ENCODE measurements around the gene AMY2B.
"Not testable (repeated sequence)": the region's sequence is repeated elsewhere in the genome, so short reads cannot be mapped to it uniquely, and the experiment has no call there.

DNA sequence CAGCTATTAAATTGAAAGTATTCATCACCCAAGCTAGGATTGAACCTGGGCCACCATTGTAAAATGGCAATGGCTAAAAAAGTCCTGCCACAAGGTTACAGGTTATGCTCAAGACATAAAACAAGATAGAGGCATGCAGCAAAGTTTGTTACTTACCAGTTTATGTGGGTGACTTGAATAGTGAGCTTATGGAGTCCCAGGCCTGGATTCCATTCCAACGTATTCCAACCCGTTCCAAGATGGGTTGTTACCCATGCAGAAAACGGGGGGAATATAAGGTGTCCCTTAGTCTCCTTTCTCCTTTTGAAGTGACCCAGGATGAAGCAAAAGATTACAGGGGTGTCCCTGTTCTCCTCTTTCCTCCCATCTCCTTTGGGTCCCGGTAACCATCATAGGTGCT is 56.0 kb downstream of the AMY2B start:
- TF ChIP-seq SIRT6 (IDR thresholded peaks at IDR 0.05; ENCODE audit: low read depth, low read length); ZNF217 (CRISPR knock-in tag; IDR thresholded peaks at IDR 0.05); KLF13 (tag; IDR thresholded peaks at IDR 0.05; ENCODE audit: borderline replicate concordance, low read depth); BHLHE40 (IDR thresholded peaks at IDR 0.05; ENCODE audit: low read length); ZFPM2 (CRISPR knock-in tag; IDR thresholded peaks at IDR 0.05); ATF4 (CRISPR knock-in tag; IDR thresholded peaks at IDR 0.05); GMEB1 (CRISPR knock-in tag; IDR thresholded peaks at IDR 0.05); POLR2G (IDR thresholded peaks at IDR 0.05; ENCODE audit: low read depth, low read length); TAF15 (IDR thresholded peaks at IDR 0.05; ENCODE audit: low read depth, low read length): not testable (repeated sequence)
- TF ChIP-seq, protein P1, sequence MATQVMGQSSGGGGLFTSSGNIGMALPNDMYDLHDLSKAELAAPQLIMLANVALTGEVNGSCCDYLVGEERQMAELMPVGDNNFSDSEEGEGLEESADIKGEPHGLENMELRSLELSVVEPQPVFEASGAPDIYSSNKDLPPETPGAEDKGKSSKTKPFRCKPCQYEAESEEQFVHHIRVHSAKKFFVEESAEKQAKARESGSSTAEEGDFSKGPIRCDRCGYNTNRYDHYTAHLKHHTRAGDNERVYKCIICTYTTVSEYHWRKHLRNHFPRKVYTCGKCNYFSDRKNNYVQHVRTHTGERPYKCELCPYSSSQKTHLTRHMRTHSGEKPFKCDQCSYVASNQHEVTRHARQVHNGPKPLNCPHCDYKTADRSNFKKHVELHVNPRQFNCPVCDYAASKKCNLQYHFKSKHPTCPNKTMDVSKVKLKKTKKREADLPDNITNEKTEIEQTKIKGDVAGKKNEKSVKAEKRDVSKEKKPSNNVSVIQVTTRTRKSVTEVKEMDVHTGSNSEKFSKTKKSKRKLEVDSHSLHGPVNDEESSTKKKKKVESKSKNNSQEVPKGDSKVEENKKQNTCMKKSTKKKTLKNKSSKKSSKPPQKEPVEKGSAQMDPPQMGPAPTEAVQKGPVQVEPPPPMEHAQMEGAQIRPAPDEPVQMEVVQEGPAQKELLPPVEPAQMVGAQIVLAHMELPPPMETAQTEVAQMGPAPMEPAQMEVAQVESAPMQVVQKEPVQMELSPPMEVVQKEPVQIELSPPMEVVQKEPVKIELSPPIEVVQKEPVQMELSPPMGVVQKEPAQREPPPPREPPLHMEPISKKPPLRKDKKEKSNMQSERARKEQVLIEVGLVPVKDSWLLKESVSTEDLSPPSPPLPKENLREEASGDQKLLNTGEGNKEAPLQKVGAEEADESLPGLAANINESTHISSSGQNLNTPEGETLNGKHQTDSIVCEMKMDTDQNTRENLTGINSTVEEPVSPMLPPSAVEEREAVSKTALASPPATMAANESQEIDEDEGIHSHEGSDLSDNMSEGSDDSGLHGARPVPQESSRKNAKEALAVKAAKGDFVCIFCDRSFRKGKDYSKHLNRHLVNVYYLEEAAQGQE (IDR thresholded peaks at IDR 0.05; ENCODE audit: borderline replicate concordance), result not testable (repeated sequence)
- TF ChIP-seq, protein P1 (CRISPR knock-in tag; IDR thresholded peaks at IDR 0.05; ENCODE audit: low read depth), result not testable (repeated sequence)

All from K562 (cell line).